K562 (cell line): ENCODE measurements around the gene ITIH3. TPM values are rescaled to one million over a fixed set of nuclear protein-coding genes. Genes with fewer than 3 reads are reported as not detected.

Source experiments
- ASH1L ChIP-seq: fragments of 450-650 bp; IDR thresholded peaks from 2 replicates; pipeline ENCODE4 v1.6.1; 2018; ENCODE audit warnings: borderline replicate concordance, mild to moderate bottlenecking, low read depth; ENCODE audit not compliant: partially characterized antibody
- MLX ChIP-seq, 2 experiments: fragments of 450-650 bp in 1 of 2; sonication (generic) in 1 of 2; formaldehyde crosslinking; conservative IDR thresholded peaks; 2 replicates each; pipeline versions ENCODE4 v1.4.0 to v1.8.1; 2020 to 2022; ENCODE audit warnings: mild to moderate bottlenecking in 1 of 2, missing genetic modification reagents in 1 of 2
- SRSF3 ChIP-seq: fragments of 200-400 bp; formaldehyde crosslinking; IDR thresholded peaks from 2 replicates; pipeline ENCODE4 v1.6.1; 2016; ENCODE audit warnings: mild to moderate bottlenecking, low read length, moderate library complexity; ENCODE audit not compliant: insufficient read depth
- ZBTB49 ChIP-seq: sonication (generic); formaldehyde crosslinking; IDR thresholded peaks from 2 replicates; pipeline ENCODE4 v1.8.0; 2022; ENCODE audit warnings: missing genetic modification reagents, mild to moderate bottlenecking, borderline replicate concordance
- ZFP1 ChIP-seq: fragments of 450-650 bp; formaldehyde crosslinking; IDR thresholded peaks from 2 replicates; pipeline ENCODE4 v1.4.0; 2020; ENCODE audit warnings: mild to moderate bottlenecking, mixed read lengths
- ZNF408 ChIP-seq: fragments of 250-450 bp; sonication (Bioruptor Pico); IDR thresholded peaks from 2 replicates; pipeline ENCODE4 v1.4.0; 2020; ENCODE audit warnings: low read depth, mild to moderate bottlenecking, moderate library complexity
- ZNF551 ChIP-seq: fragments of 250-450 bp; sonication (Bioruptor Pico); IDR thresholded peaks from 2 replicates; pipeline ENCODE4 v1.5.0; 2021; ENCODE audit warnings: mild to moderate bottlenecking, moderate library complexity
- polyA plus RNA-seq, 8 experiments: library from polyadenylated mRNA; depleted of rRNA in 4 of 8; stranded (reverse) in 5 of 8; unstranded in 3 of 8; fragments of >200 nt; fragmentation: Nextera tagmentation in 2 of 8; fragmentation: Illumina TruSeq in 1 of 8; extraction: Ambion mirVana in 2 of 8; extraction: Trizol in 1 of 8; gene quantifications; 2 replicates each; pipeline versions ENCODE4 v1.2.1 to v1.2.3, GENCODE V29; 2011 to 2014; ENCODE audit warnings: inconsistent platforms in 1 of 8, missing spikeins in 1 of 8
- total RNA-seq, 7 experiments: library from RNA; depleted of rRNA in 6 of 7; stranded (reverse); fragments of >200 nt in 6 of 7; fragmentation: Illumina TruSeq in 2 of 7; extraction: Trizol in 2 of 7; gene quantifications; 2 replicates each; pipeline versions ENCODE4 v1.2.1 to v1.2.3, GENCODE V29; 2011 to 2021; ENCODE audit warnings: low replicate concordance in 1 of 7
- TF ChIP-seq, protein P1 (sequence below): fragments of 450-650 bp; IDR thresholded peaks from 2 replicates; pipeline ENCODE4 v1.6.1; 2017; ENCODE audit warnings: antibody characterized with exemption, mild to moderate bottlenecking
- TF ChIP-seq, protein P2 (sequence below): sonication (generic); formaldehyde crosslinking; IDR thresholded peaks from 2 replicates; pipeline ENCODE4 v1.8.1; 2023; ENCODE audit warnings: mild to moderate bottlenecking, missing genetic modification reagents

The ITIH3 gene
- total and polyA plus RNA-seq, 9 of the 15 experiments (the other 6 are each of a cell fraction or from before 2014, with no cell fraction given): 0.07 to 0.35 TPM; not detected in 7

DNA sequence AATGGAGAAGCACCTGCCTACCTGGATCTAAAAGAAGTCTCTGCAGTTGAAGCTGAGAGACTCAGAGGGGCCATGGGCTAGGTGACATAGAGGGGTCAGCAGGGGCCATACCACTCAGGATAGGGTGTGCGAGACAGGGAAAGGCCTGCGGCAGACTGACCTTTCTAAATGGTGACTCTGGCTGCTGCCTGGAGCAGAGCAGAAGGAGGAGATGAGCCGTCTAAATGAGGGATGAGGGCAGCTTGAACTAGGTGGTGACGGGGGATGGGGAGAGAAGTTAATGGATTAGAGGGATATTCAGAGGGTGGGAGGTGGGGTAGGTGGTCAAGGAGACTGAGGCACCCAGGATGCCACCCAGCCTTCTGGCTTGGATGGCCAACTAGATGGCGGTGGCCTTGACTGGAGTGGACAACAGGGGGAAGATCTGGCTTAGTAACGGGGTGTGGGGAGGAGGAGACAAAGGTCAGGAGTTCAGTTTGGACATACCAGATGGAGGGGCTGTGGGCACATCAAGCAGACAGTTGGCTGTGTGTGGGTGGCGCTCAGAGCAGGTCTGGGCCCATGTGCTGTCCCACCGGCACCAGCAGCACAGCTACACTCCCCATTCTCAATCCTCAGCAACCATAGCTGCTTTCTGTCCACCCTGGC lies 20.4 kb upstream of the ITIH3 start (continued):
- TF ChIP-seq, protein P1, sequence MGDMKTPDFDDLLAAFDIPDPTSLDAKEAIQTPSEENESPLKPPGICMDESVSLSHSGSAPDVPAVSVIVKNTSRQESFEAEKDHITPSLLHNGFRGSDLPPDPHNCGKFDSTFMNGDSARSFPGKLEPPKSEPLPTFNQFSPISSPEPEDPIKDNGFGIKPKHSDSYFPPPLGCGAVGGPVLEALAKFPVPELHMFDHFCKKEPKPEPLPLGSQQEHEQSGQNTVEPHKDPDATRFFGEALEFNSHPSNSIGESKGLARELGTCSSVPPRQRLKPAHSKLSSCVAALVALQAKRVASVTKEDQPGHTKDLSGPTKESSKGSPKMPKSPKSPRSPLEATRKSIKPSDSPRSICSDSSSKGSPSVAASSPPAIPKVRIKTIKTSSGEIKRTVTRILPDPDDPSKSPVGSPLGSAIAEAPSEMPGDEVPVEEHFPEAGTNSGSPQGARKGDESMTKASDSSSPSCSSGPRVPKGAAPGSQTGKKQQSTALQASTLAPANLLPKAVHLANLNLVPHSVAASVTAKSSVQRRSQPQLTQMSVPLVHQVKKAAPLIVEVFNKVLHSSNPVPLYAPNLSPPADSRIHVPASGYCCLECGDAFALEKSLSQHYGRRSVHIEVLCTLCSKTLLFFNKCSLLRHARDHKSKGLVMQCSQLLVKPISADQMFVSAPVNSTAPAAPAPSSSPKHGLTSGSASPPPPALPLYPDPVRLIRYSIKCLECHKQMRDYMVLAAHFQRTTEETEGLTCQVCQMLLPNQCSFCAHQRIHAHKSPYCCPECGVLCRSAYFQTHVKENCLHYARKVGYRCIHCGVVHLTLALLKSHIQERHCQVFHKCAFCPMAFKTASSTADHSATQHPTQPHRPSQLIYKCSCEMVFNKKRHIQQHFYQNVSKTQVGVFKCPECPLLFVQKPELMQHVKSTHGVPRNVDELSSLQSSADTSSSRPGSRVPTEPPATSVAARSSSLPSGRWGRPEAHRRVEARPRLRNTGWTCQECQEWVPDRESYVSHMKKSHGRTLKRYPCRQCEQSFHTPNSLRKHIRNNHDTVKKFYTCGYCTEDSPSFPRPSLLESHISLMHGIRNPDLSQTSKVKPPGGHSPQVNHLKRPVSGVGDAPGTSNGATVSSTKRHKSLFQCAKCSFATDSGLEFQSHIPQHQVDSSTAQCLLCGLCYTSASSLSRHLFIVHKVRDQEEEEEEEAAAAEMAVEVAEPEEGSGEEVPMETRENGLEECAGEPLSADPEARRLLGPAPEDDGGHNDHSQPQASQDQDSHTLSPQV: no peak
- TF ChIP-seq ASH1L: no peak
- TF ChIP-seq, protein P2, sequence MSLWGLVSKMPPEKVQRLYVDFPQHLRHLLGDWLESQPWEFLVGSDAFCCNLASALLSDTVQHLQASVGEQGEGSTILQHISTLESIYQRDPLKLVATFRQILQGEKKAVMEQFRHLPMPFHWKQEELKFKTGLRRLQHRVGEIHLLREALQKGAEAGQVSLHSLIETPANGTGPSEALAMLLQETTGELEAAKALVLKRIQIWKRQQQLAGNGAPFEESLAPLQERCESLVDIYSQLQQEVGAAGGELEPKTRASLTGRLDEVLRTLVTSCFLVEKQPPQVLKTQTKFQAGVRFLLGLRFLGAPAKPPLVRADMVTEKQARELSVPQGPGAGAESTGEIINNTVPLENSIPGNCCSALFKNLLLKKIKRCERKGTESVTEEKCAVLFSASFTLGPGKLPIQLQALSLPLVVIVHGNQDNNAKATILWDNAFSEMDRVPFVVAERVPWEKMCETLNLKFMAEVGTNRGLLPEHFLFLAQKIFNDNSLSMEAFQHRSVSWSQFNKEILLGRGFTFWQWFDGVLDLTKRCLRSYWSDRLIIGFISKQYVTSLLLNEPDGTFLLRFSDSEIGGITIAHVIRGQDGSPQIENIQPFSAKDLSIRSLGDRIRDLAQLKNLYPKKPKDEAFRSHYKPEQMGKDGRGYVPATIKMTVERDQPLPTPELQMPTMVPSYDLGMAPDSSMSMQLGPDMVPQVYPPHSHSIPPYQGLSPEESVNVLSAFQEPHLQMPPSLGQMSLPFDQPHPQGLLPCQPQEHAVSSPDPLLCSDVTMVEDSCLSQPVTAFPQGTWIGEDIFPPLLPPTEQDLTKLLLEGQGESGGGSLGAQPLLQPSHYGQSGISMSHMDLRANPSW: no peak
- TF ChIP-seq ZNF551 (CRISPR knock-in tag): no peak
- no peak for TF ChIP-seq ZFP1 (CRISPR knock-in tag)
- no peak for TF ChIP-seq SRSF3
- TF ChIP-seq ZNF408 (CRISPR knock-in tag): no peak
- TF ChIP-seq MLX (CRISPR knock-in tag; conservative IDR thresholded peaks at IDR 0.05): no peak
- TF ChIP-seq ZBTB49 (CRISPR knock-in tag): no peak
